Calu3 (cell line): ENCODE measurements around the gene MAN2A2. TPM values are rescaled to one million over a fixed set of nuclear protein-coding genes. Genes with fewer than 3 reads are reported as not detected.

Source experiments
- BruUV-seq: library from RNA; stranded (reverse); fragments of 400-500 nt; replicated peaks from 2 replicates; lab custom pipeline; 2021; lab: Mats Ljungman, UMichigan
- CTCF ChIA-PET: fragments of 300-600 bp; sonication (Branson Sonifier 250); formaldehyde crosslinking; loops from one replicate; lab custom pipeline; 2022; ENCODE audit warnings: antibody characterized with exemption; lab: Charles Lee
- DNase-seq: peaks from one replicate; pipeline ENCODE4 v3.0.0; 2022
- H3K27ac Mint-ChIP-seq: one replicate; pipeline ENCODE4 v1.8.0; 2022; ENCODE audit warnings: mixed read lengths; ENCODE audit not compliant: unreplicated experiment
- H3K27me3 Mint-ChIP-seq: one replicate; pipeline ENCODE4 v1.8.0; 2022; ENCODE audit warnings: mixed read lengths; ENCODE audit not compliant: unreplicated experiment
- H3K36me3 Mint-ChIP-seq: one replicate; pipeline ENCODE4 v1.8.0; 2022; ENCODE audit warnings: mild to moderate bottlenecking, moderate library complexity, mixed read lengths; ENCODE audit not compliant: insufficient read depth, unreplicated experiment
- H3K4me1 Mint-ChIP-seq: one replicate; pipeline ENCODE4 v1.8.0; 2022; ENCODE audit warnings: mild to moderate bottlenecking, low read depth, mixed read lengths; ENCODE audit not compliant: unreplicated experiment
- H3K4me3 Mint-ChIP-seq: one replicate; pipeline ENCODE4 v1.8.0; 2022; ENCODE audit warnings: mild to moderate bottlenecking, low read depth, moderate library complexity, mixed read lengths; ENCODE audit not compliant: unreplicated experiment
- H3K9me3 Mint-ChIP-seq: one replicate; pipeline ENCODE4 v1.8.0; 2022; ENCODE audit warnings: low read depth, mixed read lengths; ENCODE audit not compliant: unreplicated experiment
- intact Hi-C: fragments of 100-400 bp; cut with micrococcal nuclease; formaldehyde crosslinking; loops from one replicate; pipeline ENCODE4 v1.10.0; 2022; ENCODE audit not compliant: unreplicated experiment
- total RNA-seq: library from RNA; stranded (reverse); gene quantifications from 2 replicates; pipeline ENCODE4 v1.2.3, GENCODE V29; 2022
- TF ChIP-seq, protein P1 (sequence below): fragments of 200-600 bp; IDR thresholded peaks from one replicate; pipeline ENCODE4 v1.8.0; 2022; ENCODE audit warnings: antibody characterized with exemption; ENCODE audit not compliant: unreplicated experiment

MAN2A2 gene
- total RNA-seq, 1 experiment from 2014 or later: 58.5 TPM

DNA sequence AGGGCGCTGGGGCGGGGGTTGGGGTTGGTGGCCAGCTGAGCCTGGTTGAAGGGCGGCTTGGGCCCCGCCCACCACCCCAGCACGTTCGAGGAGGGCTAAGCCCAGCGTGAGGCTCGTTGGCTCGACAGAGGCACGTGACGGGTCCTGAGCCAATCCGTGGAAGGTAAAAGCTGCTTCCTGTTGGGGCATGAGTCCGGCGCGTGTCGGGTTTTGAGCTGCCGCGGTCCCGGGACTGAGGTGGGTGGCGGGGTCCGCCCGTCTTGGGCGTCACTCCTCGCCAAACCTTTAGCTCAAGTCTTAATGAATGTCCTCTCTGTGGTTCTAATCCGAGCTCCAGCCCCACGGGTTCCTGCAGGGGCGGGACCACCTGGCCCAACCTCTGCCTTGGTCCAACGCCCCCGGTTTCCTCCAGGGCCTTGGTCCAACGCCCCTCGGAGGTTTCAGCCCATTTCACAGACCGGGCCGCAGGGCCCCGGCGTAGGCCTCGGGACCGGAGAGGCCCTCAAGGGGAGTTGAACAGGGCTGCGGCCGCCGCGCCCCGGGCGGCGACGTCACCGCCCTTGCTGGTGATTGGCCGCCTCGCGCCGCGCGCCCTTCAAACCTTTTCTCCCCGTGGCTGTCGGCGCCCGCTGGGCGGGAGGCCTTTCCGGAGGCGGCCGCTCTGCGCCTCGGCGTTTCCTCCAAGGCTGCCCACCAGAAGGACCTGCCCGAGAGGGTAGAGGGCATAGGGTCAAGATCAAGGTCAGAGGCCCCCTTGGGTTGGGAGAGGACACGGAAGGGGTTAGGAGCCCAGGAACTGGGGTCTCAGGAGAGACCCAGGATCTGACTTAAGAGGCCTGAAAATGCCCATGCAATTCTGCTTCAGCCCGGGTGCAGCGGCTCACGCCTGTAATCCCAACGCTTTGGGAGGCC lies 51.9 kb downstream of the MAN2A2 start, which contains the start of gene RCCD1:
TSS of gene RCCD1 (plus strand) at position 173 of the 912 bp plus-strand sequence. CDS start 1,851 bp downstream, outside the sequence.
- Mint-ChIP-seq H3K36me3 (peaks cover 59% of the 10 kb centered on the region), H3K9me3 (no peaks in the 10 kb centered on the region), H3K27me3 (no peaks in the 10 kb centered on the region), H3K4me3 (peak within 1 kb of the TSS; percentile 92), H3K4me1 (no peaks in the 10 kb centered on the region), H3K27ac (peak within 1 kb of the TSS; percentile 78)
- peak; percentile 97 for DNase-seq
- CTCF ChIA-PET: interaction anchor here (0.7 to 3.2 kb wide), 5 partner anchors 20 to 476 kb away, joined by 3 to 23 read pairs (median 6); partner anchors contain the start of genes HDDC3 and UNC45A
- intact Hi-C loops: loop anchor here (5.0 to 10.0 kb wide), 2 partner anchors 77 to 320 kb away; no protein-coding TSS in a partner anchor
- TF ChIP-seq, protein P1, sequence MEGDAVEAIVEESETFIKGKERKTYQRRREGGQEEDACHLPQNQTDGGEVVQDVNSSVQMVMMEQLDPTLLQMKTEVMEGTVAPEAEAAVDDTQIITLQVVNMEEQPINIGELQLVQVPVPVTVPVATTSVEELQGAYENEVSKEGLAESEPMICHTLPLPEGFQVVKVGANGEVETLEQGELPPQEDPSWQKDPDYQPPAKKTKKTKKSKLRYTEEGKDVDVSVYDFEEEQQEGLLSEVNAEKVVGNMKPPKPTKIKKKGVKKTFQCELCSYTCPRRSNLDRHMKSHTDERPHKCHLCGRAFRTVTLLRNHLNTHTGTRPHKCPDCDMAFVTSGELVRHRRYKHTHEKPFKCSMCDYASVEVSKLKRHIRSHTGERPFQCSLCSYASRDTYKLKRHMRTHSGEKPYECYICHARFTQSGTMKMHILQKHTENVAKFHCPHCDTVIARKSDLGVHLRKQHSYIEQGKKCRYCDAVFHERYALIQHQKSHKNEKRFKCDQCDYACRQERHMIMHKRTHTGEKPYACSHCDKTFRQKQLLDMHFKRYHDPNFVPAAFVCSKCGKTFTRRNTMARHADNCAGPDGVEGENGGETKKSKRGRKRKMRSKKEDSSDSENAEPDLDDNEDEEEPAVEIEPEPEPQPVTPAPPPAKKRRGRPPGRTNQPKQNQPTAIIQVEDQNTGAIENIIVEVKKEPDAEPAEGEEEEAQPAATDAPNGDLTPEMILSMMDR: no peak
- TSS peak; percentile 73 for BruUV-seq

DNA sequence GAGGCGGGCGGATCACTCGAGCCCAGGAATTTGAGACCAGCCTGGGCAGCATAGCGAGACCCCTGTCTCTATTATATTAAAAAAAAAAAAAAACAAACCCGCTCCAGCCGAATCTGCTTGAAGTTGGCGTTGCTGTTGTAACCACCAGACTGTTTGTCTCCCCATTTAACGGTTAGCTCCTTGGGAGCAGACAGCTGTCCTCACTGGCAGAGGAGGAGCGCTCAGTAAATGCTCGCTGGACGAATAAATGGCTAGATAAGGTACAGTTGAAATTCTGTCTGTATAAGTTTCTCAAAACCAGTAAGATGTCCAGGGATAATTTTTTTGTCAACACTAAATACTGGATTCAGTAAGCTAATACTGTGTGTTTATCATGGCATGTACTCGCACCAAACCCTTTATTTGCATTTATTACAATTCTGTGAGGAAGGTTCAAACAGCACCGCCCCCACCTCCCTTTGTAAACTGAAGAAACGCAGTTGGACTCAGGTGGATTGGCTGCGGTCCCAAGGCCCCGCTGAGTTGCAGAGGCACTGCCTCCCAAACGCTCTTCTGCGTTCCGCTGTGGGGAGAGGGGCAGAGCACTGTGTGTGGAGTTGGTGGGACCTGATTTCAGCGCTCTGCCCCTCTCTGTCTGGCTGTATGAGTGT lies 52.6 kb downstream of the MAN2A2 start:
- peak overlapping the region; percentile 92 for H3K4me3 Mint-ChIP-seq

DNA sequence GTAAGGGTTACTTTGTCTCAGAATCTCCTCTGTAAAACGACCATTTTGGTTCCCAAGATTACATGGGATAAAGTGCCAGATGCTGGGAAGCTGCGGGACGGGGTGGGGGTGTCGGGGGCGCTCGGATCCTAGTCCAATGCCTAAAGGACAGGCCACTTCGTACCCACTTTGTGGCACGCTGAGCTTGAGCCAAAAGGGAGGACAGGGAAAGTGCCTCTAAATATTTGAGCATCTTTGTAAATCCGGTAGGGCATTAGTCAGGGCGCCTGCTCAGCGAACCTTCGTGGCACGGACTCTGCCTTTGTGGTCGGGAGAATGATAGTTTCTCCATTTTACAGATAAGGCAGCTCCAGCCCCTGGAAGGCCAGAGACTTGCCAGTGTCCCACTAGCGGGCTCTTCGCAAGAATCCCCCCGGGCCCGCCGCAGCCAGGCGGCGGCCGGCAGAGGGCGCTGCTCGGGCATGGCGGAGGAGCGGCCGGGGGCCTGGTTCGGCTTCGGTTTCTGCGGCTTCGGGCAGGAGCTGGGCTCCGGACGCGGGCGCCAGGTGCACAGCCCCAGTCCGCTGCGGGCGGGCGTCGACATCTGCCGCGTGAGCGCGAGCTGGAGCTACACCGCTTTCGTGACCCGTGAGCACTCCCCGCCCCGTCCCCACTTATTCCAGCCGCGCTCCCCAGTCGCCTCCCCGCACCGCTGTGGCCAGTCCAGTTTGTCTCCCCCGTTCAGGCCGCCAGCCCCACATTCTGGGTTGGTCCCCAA lies 53.4 kb downstream of the MAN2A2 start:
- TF ChIP-seq, protein P1: peak; percentile 90
- CTCF ChIA-PET: interaction anchor here (0.7 to 3.2 kb wide), 7 partner anchors 24 to 316 kb away, joined by 3 to 23 read pairs (median 3); partner anchors contain the start of genes HDDC3 and PRC1
- H3K27me3 Mint-ChIP-seq: no peaks in the 10 kb centered on the region
- H3K4me3 Mint-ChIP-seq: peak overlapping the region; percentile 92
- peak overlapping the region; percentile 78 for H3K27ac Mint-ChIP-seq
- no peaks in the 10 kb centered on the region for H3K4me1 Mint-ChIP-seq
- no peaks in the 10 kb centered on the region for H3K9me3 Mint-ChIP-seq
- peaks cover 64% of the 10 kb centered on the region for H3K36me3 Mint-ChIP-seq
- intact Hi-C loops: loop anchor here (5.0 to 10.0 kb wide), 2 partner anchors 76 to 318 kb away; no protein-coding TSS in a partner anchor
- DNase-seq: peak; percentile 22
- BruUV-seq: no TSS peak

More for the DNA sequence above, 52.6 kb downstream of the MAN2A2 start:
- DNase-seq: peak; percentile 30
- Mint-ChIP-seq H3K4me1 (no peaks in the 10 kb centered on the region), H3K27me3 (no peaks in the 10 kb centered on the region), H3K27ac (peak overlapping the region; percentile 78), H3K36me3 (peaks cover 59% of the 10 kb centered on the region), H3K9me3 (no peaks in the 10 kb centered on the region)
- TF ChIP-seq, protein P1: no peak
- CTCF ChIA-PET: interaction anchor here (0.7 to 3.2 kb wide), 8 partner anchors 21 to 317 kb away, joined by 3 to 23 read pairs (median 4); partner anchors contain the start of genes HDDC3, PRC1 and UNC45A
- intact Hi-C loops: loop anchor here (5.0 to 10.0 kb wide), 2 partner anchors 77 to 319 kb away; no protein-coding TSS in a partner anchor
- BruUV-seq: TSS peak; percentile 56
